Measurements from ENCODE around the gene RPGR.

DNA sequence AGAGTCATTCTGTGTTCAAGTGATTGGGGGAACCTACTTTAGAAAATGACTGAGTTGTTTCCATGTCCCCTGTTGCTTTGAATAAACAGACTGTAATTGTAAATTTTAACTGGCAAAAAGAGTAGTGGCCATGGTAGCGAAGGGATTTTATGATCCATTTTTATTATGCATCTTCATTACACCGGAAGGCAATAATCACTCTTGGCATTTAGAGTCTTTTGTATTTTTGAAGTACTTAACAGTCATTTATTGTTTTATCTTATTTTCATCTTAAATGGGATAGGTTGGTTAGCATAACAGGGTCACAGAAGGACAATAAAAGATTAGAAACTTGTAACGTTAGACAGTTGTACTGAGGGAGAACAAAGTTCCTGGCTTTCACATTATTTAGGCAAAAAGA is 14.1 kb upstream of the RPGR start:
- no peak for TF ChIP-seq EP300 (IDR thresholded peaks at IDR 0.05)
- TF ChIP-seq, protein P1, sequence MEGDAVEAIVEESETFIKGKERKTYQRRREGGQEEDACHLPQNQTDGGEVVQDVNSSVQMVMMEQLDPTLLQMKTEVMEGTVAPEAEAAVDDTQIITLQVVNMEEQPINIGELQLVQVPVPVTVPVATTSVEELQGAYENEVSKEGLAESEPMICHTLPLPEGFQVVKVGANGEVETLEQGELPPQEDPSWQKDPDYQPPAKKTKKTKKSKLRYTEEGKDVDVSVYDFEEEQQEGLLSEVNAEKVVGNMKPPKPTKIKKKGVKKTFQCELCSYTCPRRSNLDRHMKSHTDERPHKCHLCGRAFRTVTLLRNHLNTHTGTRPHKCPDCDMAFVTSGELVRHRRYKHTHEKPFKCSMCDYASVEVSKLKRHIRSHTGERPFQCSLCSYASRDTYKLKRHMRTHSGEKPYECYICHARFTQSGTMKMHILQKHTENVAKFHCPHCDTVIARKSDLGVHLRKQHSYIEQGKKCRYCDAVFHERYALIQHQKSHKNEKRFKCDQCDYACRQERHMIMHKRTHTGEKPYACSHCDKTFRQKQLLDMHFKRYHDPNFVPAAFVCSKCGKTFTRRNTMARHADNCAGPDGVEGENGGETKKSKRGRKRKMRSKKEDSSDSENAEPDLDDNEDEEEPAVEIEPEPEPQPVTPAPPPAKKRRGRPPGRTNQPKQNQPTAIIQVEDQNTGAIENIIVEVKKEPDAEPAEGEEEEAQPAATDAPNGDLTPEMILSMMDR (IDR thresholded peaks at IDR 0.05) = no peak
- TF ChIP-seq POLR2AphosphoS5 (IDR thresholded peaks at IDR 0.05) = no peak
- no peak for TF ChIP-seq POLR2A (IDR thresholded peaks at IDR 0.05)
